ENCODE data around the gene KDM8.

GRCh38 chr16:27244363-27244755, 41.0 kb downstream of the KDM8 start:
- no peak for TF ChIP-seq CTCF (IDR thresholded peaks at IDR 0.05)
- no peak for TF ChIP-seq POLR2AphosphoS5 (IDR thresholded peaks at IDR 0.05; ENCODE audit: low read depth, low read length)
- TF ChIP-seq TCF7L2 (IDR thresholded peaks at IDR 0.05; ENCODE audit: low read depth, low read length), result no peak

Measured in Panc1 (cell line).